Right lobe of liver (tissue), 4 donors: ENCODE measurements around the gene GH1.
A peak's percentile ranks its signal among the peaks of the same experiment; 100 is the strongest.

Experiments
- CTCF ChIP-seq, 4 donors: fragments of 200-600 bp in 3 of 4; fragments of 450-650 bp in 1 of 4; IDR thresholded peaks; one replicate each; pipeline versions ENCODE4 v1.5.1 to v1.8.0; 2016 to 2022; ENCODE audit warnings: antibody characterized with exemption in 4 of 4, mild to moderate bottlenecking in 2 of 4
- POLR2A ChIP-seq: fragments of 450-650 bp; IDR thresholded peaks from one replicate; pipeline ENCODE4 v1.6.1; 2017; ENCODE audit warnings: antibody characterized with exemption, mild to moderate bottlenecking
- donor health status: DM: no; HTN: no; CAD: no.
- donor health status: DM: no; HTN: no; CAD: no.
- donor health status: DM: no; HTN: yes; CAD: no.

GRCh38 chr17:63918305-63918704 is 334 bp downstream of the GH1 start:
- peak in 1 of 4 donors; percentile 9 for TF ChIP-seq CTCF (IDR thresholded peaks at IDR 0.05)
- no peak for TF ChIP-seq POLR2A
